MM.1S (cell line): ENCODE results near the gene PLCG1.

Experiments used
- DNase-seq: peaks from one replicate; pipeline ENCODE4 v3.0.0-alpha.2; 2015
- H2AFZ ChIP-seq: fragments of 300-600 bp; sonication (generic); 2 replicates; pipeline ENCODE4 v1.6.0; 2016; ENCODE audit warnings: antibody characterized with exemption, low read length
- H3F3A ChIP-seq: fragments of 300-600 bp; sonication (generic); 2 replicates; pipeline ENCODE4 v1.6.1; 2016; ENCODE audit warnings: mild to moderate bottlenecking, antibody characterized with exemption, low read length, moderate library complexity, mixed read lengths; ENCODE audit not compliant: insufficient read depth
- H3K27ac ChIP-seq: fragments of 300-600 bp; sonication (generic); 2 replicates; pipeline ENCODE4 v1.5.1; 2016; ENCODE audit warnings: mild to moderate bottlenecking, low read length
- H3K27me3 ChIP-seq: fragments of 300-600 bp; sonication (generic); replicated peaks from 2 replicates; pipeline ENCODE4 v1.6.0; 2016; ENCODE audit warnings: low read length; ENCODE audit not compliant: insufficient read depth
- H3K36me3 ChIP-seq: fragments of 300-600 bp; sonication (generic); replicated peaks from 2 replicates; pipeline ENCODE4 v1.6.1; 2016; ENCODE audit warnings: mild to moderate bottlenecking, low read length, mixed read lengths; ENCODE audit not compliant: insufficient read depth
- H3K4me1 ChIP-seq: fragments of 300-600 bp; sonication (generic); 2 replicates; pipeline ENCODE4 v1.6.1; 2016; ENCODE audit warnings: low read length, mixed read lengths
- H3K4me2 ChIP-seq: fragments of 300-600 bp; sonication (generic); 2 replicates; pipeline ENCODE4 v1.6.0; 2016; ENCODE audit warnings: low read depth, low read length
- H3K4me3 ChIP-seq: fragments of 300-600 bp; sonication (generic); 2 replicates; pipeline ENCODE4 v1.5.1; 2016; ENCODE audit warnings: low read length, mixed read lengths
- H3K79me2 ChIP-seq: fragments of 300-600 bp; sonication (generic); 2 replicates; pipeline ENCODE4 v1.6.1; 2016; ENCODE audit warnings: mixed run types, low read length, mixed read lengths
- H3K9ac ChIP-seq: fragments of 300-600 bp; sonication (generic); 2 replicates; pipeline ENCODE4 v1.6.1; 2016; ENCODE audit warnings: low read length, mixed read lengths
- H3K9me2 ChIP-seq: fragments of 300-600 bp; sonication (generic); replicated peaks from 2 replicates; pipeline ENCODE4 v1.6.1; 2016; ENCODE audit warnings: mild to moderate bottlenecking, low read length, mixed read lengths; ENCODE audit not compliant: insufficient read depth
- H3K9me3 ChIP-seq: fragments of 300-600 bp; sonication (generic); replicated peaks from 2 replicates; pipeline ENCODE4 v1.6.1; 2016; ENCODE audit warnings: mild to moderate bottlenecking, low read length, mixed read lengths; ENCODE audit not compliant: insufficient read depth
- H4K20me1 ChIP-seq: fragments of 300-600 bp; sonication (generic); 2 replicates; pipeline ENCODE4 v1.6.1; 2016; ENCODE audit warnings: mild to moderate bottlenecking, low read length, moderate library complexity, mixed read lengths; ENCODE audit not compliant: insufficient read depth
- EZH2 ChIP-seq: fragments of 300-600 bp; sonication (generic); optimal IDR thresholded peaks from 2 replicates; pipeline ENCODE3; 2017; ENCODE audit warnings: low read depth, mild to moderate bottlenecking, antibody characterized with exemption, low read length, mixed read lengths
- EZH2phosphoT487 ChIP-seq: fragments of 300-600 bp; sonication (generic); IDR thresholded peaks from 2 replicates; pipeline ENCODE4 v1.6.1; 2018; ENCODE audit warnings: antibody characterized with exemption, low read length
- TF ChIP-seq, protein P1 (sequence below): fragments of 300-600 bp; sonication (generic); IDR thresholded peaks from 2 replicates; pipeline ENCODE4 v1.5.1; 2016; ENCODE audit warnings: antibody characterized with exemption, low read length, mixed read lengths

Gene PLCG1

DNA sequence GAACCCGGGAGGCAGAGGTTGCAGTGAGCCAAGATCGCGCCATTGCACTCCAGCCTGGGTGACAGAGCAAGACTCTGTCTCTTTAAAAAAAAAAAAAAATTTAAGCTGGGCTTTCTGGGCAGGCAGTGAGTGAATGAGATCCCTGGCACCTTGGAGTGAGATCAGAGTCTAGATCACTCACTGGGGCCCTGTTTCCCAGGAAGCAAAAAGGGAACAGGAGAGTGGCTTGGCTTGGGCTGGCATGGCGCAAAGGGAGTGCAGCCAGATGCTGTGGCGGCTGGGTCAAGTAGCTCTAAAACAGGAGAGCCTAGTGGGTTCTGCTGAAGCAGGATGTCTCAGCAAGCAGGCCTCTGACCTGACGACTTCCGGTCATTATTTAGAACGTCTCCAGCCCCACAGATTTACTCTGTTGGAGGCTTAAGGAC lies 10.4 kb downstream of the PLCG1 start:
- no peaks in the 10 kb centered on the region for H3K36me3 ChIP-seq
- no peaks in the 10 kb centered on the region for H4K20me1 ChIP-seq
- H3K4me2 ChIP-seq: no peak overlapping the region

GRCh38 chr20:41148942-41149341 lies 11.6 kb downstream of the PLCG1 start:
- no peak overlapping the region for H3K4me3 ChIP-seq
- H3F3A ChIP-seq: no peaks in the 10 kb centered on the region
- H3K9ac ChIP-seq: no peak overlapping the region
- H3K4me1 ChIP-seq: no peaks in the 10 kb centered on the region
- H3K36me3 ChIP-seq: no peaks in the 10 kb centered on the region
- no peaks in the 10 kb centered on the region for H3K9me3 ChIP-seq
- no peak overlapping the region for H2AFZ ChIP-seq
- no peak overlapping the region for H3K4me2 ChIP-seq
- H4K20me1 ChIP-seq: no peaks in the 10 kb centered on the region
- H3K9me2 ChIP-seq: no peaks in the 10 kb centered on the region
- TF ChIP-seq EZH2: no peak
- no peak overlapping the region for H3K27ac ChIP-seq
- DNase-seq: no peak
- no peaks in the 10 kb centered on the region for H3K27me3 ChIP-seq
- H3K79me2 ChIP-seq: peaks cover 99% of the 10 kb centered on the region

More for the DNA sequence above, 10.4 kb downstream of the PLCG1 start:
- TF ChIP-seq EZH2 (no peak), EZH2phosphoT487 (no peak)
- TF ChIP-seq, protein P1, sequence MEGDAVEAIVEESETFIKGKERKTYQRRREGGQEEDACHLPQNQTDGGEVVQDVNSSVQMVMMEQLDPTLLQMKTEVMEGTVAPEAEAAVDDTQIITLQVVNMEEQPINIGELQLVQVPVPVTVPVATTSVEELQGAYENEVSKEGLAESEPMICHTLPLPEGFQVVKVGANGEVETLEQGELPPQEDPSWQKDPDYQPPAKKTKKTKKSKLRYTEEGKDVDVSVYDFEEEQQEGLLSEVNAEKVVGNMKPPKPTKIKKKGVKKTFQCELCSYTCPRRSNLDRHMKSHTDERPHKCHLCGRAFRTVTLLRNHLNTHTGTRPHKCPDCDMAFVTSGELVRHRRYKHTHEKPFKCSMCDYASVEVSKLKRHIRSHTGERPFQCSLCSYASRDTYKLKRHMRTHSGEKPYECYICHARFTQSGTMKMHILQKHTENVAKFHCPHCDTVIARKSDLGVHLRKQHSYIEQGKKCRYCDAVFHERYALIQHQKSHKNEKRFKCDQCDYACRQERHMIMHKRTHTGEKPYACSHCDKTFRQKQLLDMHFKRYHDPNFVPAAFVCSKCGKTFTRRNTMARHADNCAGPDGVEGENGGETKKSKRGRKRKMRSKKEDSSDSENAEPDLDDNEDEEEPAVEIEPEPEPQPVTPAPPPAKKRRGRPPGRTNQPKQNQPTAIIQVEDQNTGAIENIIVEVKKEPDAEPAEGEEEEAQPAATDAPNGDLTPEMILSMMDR: no peak
- H3K4me1 ChIP-seq: no peaks in the 10 kb centered on the region
- H3K9me2 ChIP-seq: no peaks in the 10 kb centered on the region
- no peaks in the 10 kb centered on the region for H3K27me3 ChIP-seq
- no peak for DNase-seq
- H3K27ac ChIP-seq: no peak overlapping the region
- no peaks in the 10 kb centered on the region for H3F3A ChIP-seq
- no peak overlapping the region for H2AFZ ChIP-seq
- no peak overlapping the region for H3K9ac ChIP-seq
- no peaks in the 10 kb centered on the region for H3K9me3 ChIP-seq
- H3K4me3 ChIP-seq: no peak overlapping the region
- H3K79me2 ChIP-seq: peaks cover 99% of the 10 kb centered on the region

DNA sequence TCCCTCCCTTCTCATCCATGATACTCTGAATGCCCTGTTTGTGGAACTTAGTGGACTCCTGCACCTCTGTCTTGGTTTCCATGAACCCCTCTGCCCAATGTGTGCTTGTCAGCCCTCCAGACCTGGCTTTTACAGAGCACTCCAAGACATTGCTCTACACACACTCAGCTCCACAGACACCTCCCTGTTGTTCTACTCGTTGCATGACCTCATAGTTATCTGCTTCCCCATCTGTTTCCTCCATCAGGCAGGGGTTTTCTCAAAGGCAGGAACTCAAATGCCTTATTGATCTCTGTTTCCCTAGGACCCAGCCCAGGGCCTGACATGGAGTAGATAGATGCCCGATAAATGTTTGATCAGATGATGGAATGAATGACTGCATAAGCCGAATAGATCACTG lies 13.3 kb downstream of the PLCG1 start:
- DNase-seq: no peak

More for the DNA sequence above, 13.3 kb downstream of the PLCG1 start:
- Histone ChIP-seq H3K4me1 (peaks cover 15% of the 10 kb centered on the region), H4K20me1 (no peaks in the 10 kb centered on the region), H3K27ac (no peak overlapping the region), H3K9me2 (no peaks in the 10 kb centered on the region), H3K4me2 (no peak overlapping the region), H2AFZ (no peak overlapping the region), H3K36me3 (no peaks in the 10 kb centered on the region), H3K27me3 (no peaks in the 10 kb centered on the region), H3K79me2 (peaks cover 99% of the 10 kb centered on the region), H3K9ac (no peak overlapping the region), H3K9me3 (no peaks in the 10 kb centered on the region), H3F3A (peaks cover 3% of the 10 kb centered on the region; the same call in 1 of the 2 replicates), H3K4me3 (no peak overlapping the region)
- TF ChIP-seq EZH2phosphoT487 (no peak), EZH2 (no peak)
- TF ChIP-seq, protein P1: no peak
